ENCODE data around the gene AIFM3.
"Not testable (repeated sequence)": the region's sequence is repeated elsewhere in the genome, so short reads cannot be mapped to it uniquely, and the experiment has no call there.

Gene AIFM3

DNA sequence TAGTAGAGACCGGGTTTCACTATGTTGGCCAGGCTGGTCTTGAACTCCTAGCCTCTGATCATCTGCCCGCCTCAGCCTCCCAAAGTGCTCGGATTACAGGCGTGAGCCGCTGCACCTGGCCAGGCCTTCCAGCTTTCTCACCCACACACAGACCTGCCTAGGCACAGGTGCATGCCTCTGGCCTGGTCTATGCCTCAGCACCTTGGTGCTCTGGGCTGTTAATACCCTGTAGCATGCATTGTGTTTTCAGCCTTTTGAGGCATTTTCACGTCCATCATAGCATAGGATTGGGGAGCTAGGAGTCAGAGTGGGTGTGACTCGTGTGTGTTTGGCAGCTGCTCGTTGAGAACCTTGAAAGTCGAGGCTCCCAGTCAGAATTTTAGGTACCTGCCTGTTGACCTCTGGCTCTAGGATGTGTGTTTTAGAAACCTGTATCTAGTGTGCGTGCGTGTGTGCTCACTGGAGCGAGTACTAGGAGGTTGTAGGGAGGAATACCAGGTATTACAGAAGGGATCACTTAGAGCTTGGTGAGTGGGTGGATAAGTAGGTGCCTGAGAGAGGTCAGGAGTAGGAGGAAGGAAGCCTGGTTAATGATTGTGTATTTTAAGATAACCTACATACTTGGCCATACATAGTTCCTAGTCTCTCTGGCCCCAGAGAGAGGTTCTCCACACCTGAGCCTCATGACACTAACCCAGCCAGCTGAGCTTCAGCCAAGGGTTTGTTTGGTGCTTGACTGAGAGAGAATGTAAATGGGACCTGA lies 29.8 kb upstream of the AIFM3 start:
- no peak overlapping the region for H3K4me3 ChIP-seq (ENCODE audit: low read length)
- peak overlapping the region; percentile 10; the same call in 1 of the 2 replicates for H3K4me2 ChIP-seq (ENCODE audit: low read length)
- TF ChIP-seq EZH2phosphoT487 (IDR thresholded peaks at IDR 0.05; ENCODE audit: low read depth): no peak
- TF ChIP-seq, protein P1, sequence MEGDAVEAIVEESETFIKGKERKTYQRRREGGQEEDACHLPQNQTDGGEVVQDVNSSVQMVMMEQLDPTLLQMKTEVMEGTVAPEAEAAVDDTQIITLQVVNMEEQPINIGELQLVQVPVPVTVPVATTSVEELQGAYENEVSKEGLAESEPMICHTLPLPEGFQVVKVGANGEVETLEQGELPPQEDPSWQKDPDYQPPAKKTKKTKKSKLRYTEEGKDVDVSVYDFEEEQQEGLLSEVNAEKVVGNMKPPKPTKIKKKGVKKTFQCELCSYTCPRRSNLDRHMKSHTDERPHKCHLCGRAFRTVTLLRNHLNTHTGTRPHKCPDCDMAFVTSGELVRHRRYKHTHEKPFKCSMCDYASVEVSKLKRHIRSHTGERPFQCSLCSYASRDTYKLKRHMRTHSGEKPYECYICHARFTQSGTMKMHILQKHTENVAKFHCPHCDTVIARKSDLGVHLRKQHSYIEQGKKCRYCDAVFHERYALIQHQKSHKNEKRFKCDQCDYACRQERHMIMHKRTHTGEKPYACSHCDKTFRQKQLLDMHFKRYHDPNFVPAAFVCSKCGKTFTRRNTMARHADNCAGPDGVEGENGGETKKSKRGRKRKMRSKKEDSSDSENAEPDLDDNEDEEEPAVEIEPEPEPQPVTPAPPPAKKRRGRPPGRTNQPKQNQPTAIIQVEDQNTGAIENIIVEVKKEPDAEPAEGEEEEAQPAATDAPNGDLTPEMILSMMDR (IDR thresholded peaks at IDR 0.05; ENCODE audit: low read depth, low read length): no peak
- H4K20me1 ChIP-seq (ENCODE audit: insufficient read depth, low read length): peaks cover 95% of the 10 kb centered on the region
- H2AFZ ChIP-seq (ENCODE audit: low read depth, low read length): no peak overlapping the region
- no peaks in the 10 kb centered on the region for H3K9me3 ChIP-seq (ENCODE audit: insufficient read depth, low read length)
- H3K9ac ChIP-seq (ENCODE audit: low read length): no peak overlapping the region
- H3K27me3 ChIP-seq (ENCODE audit: low read depth, low read length): no peaks in the 10 kb centered on the region
- peaks cover 41% of the 10 kb centered on the region for H3K36me3 ChIP-seq (replicated peaks; ENCODE audit: low read depth, low read length)
- peaks cover 100% of the 10 kb centered on the region for H3K79me2 ChIP-seq (ENCODE audit: low read length)
- peaks cover 24% of the 10 kb centered on the region for H3K4me1 ChIP-seq (ENCODE audit: low read length)
- no peak overlapping the region for H3K27ac ChIP-seq (ENCODE audit: low read length)

DNA sequence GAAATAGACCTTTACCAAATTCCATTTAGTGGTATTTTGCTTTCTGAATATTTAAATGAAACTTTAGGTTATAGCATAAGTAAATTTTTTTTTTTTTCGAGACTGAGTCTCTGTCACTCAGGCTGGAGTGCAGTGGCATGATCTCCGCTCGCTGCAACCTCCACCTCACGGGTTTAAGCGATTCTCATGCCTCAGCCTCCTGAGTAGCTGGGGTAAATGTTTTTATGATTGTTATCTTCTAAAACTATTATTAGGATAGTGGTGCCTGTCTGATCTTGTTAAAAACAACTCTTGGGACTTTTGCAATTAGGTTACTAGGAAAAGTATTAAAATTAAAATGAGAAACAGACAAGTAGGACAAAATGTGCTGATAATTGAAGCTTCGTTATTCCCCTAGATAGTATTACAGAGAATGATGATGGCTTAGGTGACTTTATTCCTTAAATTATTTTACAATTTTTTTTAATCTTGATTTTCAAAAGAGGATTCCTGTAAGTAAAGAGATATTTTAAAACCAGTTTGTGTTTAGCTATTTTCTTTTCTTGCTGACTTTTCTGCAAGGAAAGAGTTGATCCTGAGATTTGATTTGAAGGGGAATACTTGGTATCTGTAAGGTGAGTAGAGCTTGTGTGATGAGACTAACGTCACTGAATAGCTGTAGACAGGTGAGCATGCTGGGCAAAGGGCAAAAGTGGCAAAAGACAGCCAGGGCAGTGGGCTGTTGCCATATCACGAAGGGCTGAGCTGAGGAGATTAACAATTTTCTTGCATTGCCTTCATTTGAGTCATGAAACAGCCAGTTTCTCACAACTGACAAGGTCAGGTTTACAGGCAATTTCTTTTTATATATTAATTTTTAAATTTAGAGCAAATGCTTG lies 29.0 kb upstream of the AIFM3 start:
- H3K36me3 ChIP-seq (replicated peaks; ENCODE audit: low read depth, low read length): peaks cover 48% of the 10 kb centered on the region
- TF ChIP-seq EZH2phosphoT487 (IDR thresholded peaks at IDR 0.05; ENCODE audit: low read depth): no peak
- TF ChIP-seq, protein P1 (IDR thresholded peaks at IDR 0.05; ENCODE audit: low read depth, low read length): no peak
- H4K20me1 ChIP-seq (ENCODE audit: insufficient read depth, low read length): peaks cover 95% of the 10 kb centered on the region
- H3K4me1 ChIP-seq (ENCODE audit: low read length): peaks cover 24% of the 10 kb centered on the region
- H3K4me3 ChIP-seq (ENCODE audit: low read length): no peak overlapping the region
- no peak overlapping the region for H2AFZ ChIP-seq (ENCODE audit: low read depth, low read length)
- H3K79me2 ChIP-seq (ENCODE audit: low read length): peaks cover 100% of the 10 kb centered on the region
- H3K4me2 ChIP-seq (ENCODE audit: low read length): peak overlapping the region; percentile 10; the same call in 1 of the 2 replicates
- no peaks in the 10 kb centered on the region for H3K9me3 ChIP-seq (ENCODE audit: insufficient read depth, low read length)
- H3K27me3 ChIP-seq (ENCODE audit: low read depth, low read length): no peaks in the 10 kb centered on the region
- H3K27ac ChIP-seq (ENCODE audit: low read length): no peak overlapping the region
- H3K9ac ChIP-seq (ENCODE audit: low read length): no peak overlapping the region

DNA sequence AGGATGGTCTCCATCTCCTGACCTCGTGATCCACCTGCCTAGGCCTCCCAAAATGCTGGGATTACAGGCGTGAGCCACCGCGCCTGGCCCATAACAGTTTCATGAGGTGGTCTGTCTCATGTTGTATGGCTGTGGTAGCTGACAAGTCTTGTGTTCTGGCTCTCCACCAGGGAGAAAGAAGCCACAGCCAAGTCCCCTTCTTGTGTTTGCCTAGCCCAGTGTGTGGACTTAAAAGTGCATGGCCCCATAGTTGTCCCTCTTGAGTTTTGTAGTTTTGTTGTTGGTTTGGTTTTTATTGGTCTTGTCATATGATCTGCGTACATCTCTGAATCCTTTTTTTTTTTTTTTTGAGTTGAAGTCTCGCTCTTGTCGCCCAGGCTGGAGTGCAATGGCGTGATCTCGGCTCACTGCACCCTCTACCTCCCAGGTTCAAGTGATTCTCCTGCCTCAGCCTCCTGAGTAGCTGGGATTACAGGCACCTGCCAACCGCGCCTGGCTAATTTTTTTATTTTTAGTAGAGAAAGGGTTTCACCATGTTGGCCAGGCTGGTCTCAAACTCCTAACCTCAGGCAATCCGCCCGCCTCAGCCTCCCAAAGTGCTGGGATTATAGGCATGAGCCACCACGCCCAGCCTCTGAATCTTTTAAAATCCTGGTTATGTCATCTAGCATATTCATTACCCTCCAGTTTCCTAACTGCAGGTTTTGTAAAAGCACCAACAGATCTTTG lies 27.4 kb upstream of the AIFM3 start:
- peaks cover 44% of the 10 kb centered on the region for H3K36me3 ChIP-seq (replicated peaks; ENCODE audit: low read depth, low read length)

DNA sequence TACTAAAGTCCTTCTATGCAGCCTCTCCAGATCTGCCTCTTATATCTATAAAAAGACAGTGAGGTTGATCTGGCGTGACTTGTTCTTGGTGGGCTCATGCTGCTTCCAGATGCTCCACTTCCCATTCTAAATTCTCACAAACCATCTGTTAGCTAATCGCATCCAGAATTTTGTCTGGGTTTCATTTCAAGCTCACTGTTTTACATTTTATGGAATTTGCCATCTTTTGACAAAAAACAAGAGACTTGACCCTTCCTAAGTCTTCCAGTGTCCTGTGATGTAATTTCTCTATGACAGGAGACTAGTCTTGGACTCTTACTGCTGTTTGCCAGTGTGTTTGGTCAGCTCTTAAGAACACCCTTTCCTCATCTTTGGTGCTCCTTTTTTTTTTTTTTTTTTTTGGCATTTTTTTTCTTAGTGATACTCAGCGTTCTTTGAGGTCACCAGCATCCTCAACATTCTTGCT lies 26.8 kb upstream of the AIFM3 start:
- no peaks in the 10 kb centered on the region for H3K27me3 ChIP-seq (ENCODE audit: low read depth, low read length)
- H3K4me2 ChIP-seq (ENCODE audit: low read length): no peak overlapping the region
- H3K4me1 ChIP-seq (ENCODE audit: low read length): peaks cover 24% of the 10 kb centered on the region
- no peak overlapping the region for H3K4me3 ChIP-seq (ENCODE audit: low read length)
- H3K36me3 ChIP-seq (replicated peaks; ENCODE audit: low read depth, low read length): peaks cover 44% of the 10 kb centered on the region
- H3K27ac ChIP-seq (ENCODE audit: low read length): no peak overlapping the region
- no peaks in the 10 kb centered on the region for H3K9me3 ChIP-seq (ENCODE audit: insufficient read depth, low read length)
- TF ChIP-seq, protein P1 (IDR thresholded peaks at IDR 0.05; ENCODE audit: low read depth, low read length): no peak
- TF ChIP-seq EZH2phosphoT487 (IDR thresholded peaks at IDR 0.05; ENCODE audit: low read depth): no peak
- no peak overlapping the region for H3K9ac ChIP-seq (ENCODE audit: low read length)
- peaks cover 100% of the 10 kb centered on the region for H3K79me2 ChIP-seq (ENCODE audit: low read length)
- H4K20me1 ChIP-seq (ENCODE audit: insufficient read depth, low read length): peaks cover 96% of the 10 kb centered on the region
- H2AFZ ChIP-seq (ENCODE audit: low read depth, low read length): no peak overlapping the region

More for the DNA sequence above, 27.4 kb upstream of the AIFM3 start:
- H2AFZ ChIP-seq (ENCODE audit: low read depth, low read length); H3K27me3 ChIP-seq (ENCODE audit: low read depth, low read length); H3K9me3 ChIP-seq (ENCODE audit: insufficient read depth, low read length); H3K4me2 ChIP-seq (ENCODE audit: low read length); H3K27ac ChIP-seq (ENCODE audit: low read length); H3K4me3 ChIP-seq (ENCODE audit: low read length); H3K9ac ChIP-seq (ENCODE audit: low read length): not testable (repeated sequence)
- peaks cover 24% of the 10 kb centered on the region for H3K4me1 ChIP-seq (ENCODE audit: low read length)
- peaks cover 94% of the 10 kb centered on the region for H4K20me1 ChIP-seq (ENCODE audit: insufficient read depth, low read length)
- H3K79me2 ChIP-seq (ENCODE audit: low read length): peaks cover 100% of the 10 kb centered on the region

Measured in OCI-LY3 (cell line).